Middle frontal gyrus (tissue), 1 donor: ENCODE data around the gene AIG1.

Experiments used
- DNase-seq: peaks from one replicate; pipeline ENCODE4 v3.0.0-alpha.2; 2015; ENCODE audit warnings: low spot score; ENCODE audit errors: extremely low spot score

Gene AIG1

DNA sequence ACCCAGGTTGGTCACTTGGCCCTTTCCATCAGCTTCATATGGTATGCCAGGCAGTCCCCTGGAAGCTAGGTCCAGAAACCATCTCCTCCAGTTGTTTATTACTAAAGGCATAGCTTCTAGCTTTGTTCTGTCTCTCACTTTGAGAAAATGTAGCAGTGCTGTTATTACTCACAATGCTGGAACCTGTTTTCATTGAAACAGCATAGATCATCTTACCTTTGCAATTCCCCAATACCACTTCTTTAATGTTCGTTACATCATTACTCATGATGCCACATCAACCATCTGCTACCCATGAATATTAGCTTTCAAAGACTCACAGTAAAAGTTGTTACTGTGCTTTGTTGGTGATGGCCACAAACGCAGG lies 301.5 kb downstream of the AIG1 start:
- DNase-seq = no peak

DNA sequence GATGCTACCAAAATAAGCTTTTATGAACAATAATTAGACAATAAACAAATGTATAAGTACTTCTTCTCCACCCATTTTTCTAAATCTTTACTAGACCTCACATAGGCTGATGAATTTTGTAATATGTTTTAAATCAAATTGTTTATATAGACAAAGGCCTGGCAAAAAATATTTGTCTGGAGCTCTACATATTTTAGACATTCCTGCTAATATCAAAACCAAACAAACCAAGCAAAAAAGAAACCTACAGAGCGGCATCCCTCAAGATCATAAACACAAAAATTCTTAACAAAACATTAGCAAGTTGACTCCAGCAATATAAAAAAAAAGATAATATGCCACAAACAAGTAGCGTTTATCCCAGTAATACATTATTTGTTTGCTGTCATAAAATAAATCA lies 302.6 kb downstream of the AIG1 start:
- DNase-seq = no peak

DNA sequence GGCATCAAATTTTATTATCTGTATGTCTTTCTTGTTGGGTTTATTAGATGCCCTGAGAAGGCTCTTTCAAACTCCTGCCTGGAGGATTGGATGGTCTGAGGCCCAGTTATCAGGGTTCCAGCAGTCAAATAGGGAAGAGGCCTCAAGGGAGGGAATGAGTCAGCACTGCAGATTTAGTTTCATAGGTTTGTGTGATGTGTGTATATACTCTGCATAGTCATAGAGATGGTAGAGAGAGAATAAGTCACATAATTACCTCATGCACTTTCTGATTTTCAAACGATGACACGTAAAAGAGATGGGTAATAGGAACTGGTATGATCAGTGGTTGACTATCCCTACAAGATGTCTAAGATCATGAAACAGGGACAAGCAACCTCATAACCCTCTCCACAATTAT lies 307.7 kb downstream of the AIG1 start:
- DNase-seq = no peak

DNA sequence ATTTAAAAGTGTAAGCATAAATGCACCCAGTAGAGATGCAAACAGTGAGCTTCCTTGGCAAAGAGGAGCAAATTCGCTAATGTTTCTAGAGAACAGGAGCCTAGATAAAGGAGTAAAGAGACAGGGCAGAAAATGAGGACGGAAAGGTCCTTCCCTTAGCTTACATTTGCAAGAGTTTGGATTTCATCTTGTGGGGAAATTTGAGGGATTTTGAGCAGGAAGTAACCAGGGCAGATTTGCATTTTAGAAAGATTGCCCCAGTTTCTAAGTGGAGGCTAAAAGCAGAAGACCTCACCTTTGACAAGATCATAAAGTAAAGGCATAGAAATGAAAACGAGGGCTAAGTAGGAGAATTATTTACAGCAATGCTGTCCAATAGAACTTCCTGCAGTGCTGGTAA lies 309.3 kb downstream of the AIG1 start:
- no peak for DNase-seq

DNA sequence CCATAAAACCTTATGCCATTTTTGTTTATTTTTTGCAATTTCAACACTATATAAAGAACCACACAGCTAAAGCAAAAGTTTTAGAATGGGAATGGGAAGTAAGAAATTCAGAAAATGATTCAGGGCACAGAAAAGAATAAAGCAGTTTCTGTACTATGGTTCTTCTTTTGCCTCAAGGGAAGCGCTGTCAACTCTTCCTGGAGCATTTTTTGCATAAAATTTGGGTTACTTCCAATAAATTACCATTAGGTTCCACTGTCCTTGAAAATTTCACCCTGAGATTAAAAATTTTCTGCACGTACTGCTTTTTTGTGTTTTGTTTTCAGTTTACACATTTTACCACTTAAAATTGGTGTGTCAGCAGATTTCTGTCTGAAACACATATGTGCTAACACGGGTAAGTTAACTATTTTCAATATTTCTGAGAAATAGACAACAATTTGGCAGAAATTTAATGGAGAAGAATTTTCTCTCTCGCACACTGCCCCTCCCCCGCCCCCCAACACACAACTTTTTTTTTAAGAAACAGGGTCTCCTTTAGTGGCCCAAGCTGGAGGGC lies 310.2 kb downstream of the AIG1 start:
- DNase-seq = no peak

DNA sequence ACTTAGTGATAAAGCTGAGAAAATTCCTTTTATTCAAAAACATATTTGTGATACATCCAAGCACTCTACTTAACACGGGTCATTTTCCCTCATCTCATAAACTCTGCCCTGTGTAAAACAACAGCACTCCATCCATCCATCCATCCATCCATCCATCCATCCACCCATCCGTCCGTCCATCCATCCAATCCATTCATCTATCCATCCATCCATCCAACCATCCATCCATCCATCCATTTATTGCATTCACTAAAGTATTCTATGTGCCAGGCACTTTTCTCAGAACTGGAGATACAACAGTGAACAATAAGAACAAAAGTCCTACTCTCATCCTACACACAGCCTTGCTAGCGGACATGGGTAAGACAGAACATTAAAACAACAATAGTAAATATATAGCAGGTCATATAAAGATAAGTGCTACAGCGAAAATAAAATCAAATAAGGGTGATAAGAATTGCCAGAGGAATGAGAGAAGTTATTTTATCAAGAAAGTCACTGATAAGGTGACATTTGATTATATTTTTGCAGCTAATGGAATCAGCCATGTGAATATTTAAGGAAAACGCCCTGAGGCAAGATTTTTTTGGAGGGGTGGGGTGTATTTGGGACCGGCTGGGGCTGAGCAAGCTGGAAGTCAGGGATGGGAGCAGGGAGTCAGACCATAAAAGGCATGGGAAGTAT lies 311.7 kb downstream of the AIG1 start:
- no peak for DNase-seq

DNA sequence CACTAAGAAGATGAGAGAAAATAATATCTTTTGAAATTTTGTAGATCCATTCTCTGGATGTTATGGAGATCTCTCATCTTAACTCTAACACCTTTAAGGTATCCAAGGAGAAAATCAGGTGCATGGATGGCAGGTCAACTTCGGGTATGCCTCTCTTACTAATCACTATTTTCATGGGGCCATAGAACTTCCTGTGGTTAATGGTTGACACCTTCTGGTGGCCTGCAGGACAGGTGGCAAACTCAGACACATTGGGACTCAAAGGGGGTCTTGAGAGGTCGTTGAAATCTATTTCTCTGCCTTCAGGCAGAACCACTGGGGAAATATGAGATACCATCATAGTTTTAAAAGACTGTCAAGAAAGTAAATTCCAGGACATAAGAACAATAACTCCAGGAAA lies 313.3 kb downstream of the AIG1 start:
- no peak for DNase-seq

DNA sequence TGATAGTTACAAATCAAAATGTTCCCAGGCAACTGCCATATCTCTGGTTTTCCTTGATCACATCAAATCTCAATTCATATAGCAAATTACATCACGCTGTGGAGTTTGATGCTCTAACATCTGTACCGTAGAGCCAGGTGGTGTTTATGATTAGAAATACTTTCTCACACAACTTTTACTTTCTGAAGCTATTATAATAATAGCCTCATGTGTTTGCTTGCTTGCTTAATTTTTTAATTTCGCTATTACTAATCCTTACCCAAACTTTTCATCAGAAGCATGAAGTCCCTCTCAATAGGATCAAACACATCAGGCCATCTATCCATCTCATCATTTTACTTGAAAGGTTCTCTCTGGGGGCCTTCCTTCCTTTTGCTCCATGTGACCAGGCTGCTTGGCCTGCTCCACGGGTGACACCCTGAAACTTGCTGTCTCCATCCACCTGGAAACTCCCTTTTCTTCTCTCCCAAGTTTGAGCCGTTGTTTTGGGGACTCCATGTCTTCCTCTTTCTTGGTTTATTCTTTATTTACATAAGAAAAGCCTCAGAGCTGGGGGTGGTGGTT lies 314.4 kb downstream of the AIG1 start:
- DNase-seq = no peak

DNA sequence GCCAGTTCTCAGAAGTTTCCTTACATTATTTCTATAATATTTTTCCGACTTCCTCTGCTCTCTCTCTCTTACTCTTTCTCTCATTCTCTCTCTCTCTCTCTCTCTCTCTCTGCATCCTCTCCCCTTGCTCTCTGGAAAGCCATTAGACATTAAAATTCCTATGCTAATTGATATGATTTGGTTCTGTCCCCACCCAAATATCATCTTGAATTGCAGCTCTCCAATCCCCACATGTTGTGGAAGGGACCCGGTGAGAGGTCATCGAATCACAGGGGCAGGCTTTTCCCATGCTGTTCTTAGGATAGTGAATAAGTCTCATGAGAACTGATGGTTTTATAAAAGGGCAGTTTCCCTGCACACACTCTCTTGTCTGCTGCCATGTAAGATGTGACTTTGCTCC lies 315.7 kb downstream of the AIG1 start:
- DNase-seq = no peak

DNA sequence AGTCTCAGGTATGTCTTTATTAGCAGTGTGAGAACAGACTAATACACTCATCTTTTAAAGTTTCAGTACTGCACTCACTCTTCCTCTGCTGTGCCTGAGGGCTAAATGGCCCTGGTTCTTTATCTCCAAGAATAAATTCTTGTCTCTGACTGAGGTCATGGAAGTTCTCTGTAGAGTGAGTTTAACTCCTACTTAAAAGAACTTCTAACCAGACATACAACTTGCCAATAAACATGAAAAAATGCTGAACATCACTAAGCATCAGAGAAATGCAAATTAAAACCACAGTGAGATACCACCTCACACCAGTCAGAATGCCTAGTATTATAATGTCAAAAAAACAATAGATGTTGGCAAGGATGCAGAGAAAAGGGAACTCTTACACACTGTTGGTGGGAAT lies 316.2 kb downstream of the AIG1 start:
- DNase-seq = no peak

DNA sequence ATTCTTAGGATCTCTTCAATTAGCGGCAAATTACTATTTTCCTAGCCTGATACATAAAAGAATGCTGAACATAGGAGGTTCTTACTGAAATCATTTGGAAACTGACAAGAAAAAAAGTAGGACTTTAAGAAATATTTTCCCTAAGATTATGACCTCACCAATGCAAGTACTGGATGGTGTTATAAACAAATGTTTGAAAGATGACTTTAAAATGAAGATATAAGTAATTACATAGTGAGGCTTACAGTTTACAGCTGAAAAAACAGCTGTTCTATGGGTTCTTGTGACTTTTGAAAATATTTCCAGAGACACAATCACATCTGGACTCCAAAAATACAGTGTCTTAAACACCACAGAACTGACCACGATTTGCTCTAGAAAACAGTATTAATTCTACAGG lies 324.9 kb downstream of the AIG1 start:
- DNase-seq = no peak

DNA sequence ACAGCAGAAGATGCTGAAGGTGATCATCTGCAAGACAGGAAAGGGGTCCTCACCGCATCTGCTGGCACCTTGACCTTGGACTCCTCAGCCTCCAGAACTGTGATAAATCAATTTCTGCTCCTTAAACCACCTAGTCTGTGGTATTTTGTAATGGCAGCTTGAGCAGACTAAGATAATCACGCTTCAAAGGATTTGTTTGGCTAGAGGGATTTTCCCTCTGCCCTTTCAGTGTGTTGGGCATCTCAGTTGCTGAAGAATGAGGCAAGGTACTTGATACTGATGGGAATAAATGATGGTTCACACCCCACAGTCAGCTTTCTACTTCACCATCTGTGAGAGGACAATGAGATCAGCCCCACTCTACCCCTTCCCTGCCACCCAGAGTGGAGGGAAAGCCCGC lies 329.6 kb downstream of the AIG1 start:
- no peak for DNase-seq
